K562 treated with DMSO at 1 percent for 24 hours (cell line): ENCODE results near the gene ZBTB34. TPM values are rescaled to one million over a fixed set of nuclear protein-coding genes. Genes with fewer than 3 reads are reported as not detected.

Source experiments
- total RNA-seq: library from RNA; unstranded; fragments of 300-600 nt; gene quantifications from 2 replicates; pipeline ENCODE4 v1.2.3, GENCODE V29; 2022; ENCODE audit warnings: low read depth; ENCODE audit not compliant: insufficient read depth

The ZBTB34 gene
- total RNA-seq: 7.3 and 7.7 TPM in 2 replicates

GRCh38 chr9:126860077-126860756, at the start of gene ZBTB34:
TSS of gene ZBTB34 (plus strand) at chr9:126860639. CDS start at chr9:126879400, 18,761 bp downstream.

GRCh38 chr9:126914458-126915280, 54.2 kb downstream of the ZBTB34 start, which contains the start of gene RALGPS1:
TSS of gene RALGPS1 (plus strand) at chr9:126914782. CDS start at chr9:126962290, 47,508 bp downstream.

Other genes with a start within 250 kb of the ZBTB34 start
- gene LMX1B, start 246.7 kb upstream of the ZBTB34 start, total RNA-seq: not detected in 2 replicates
- gene ZBTB43, start 55.6 kb upstream of the ZBTB34 start, total RNA-seq: 5.0 and 5.4 TPM in 2 replicates
- 2.3 and 2.6 TPM in 2 replicates for gene RALGPS1, start 54.1 kb downstream of the ZBTB34 start, total RNA-seq